Measurements from ENCODE around the gene HOATZ.

HOATZ gene

DNA sequence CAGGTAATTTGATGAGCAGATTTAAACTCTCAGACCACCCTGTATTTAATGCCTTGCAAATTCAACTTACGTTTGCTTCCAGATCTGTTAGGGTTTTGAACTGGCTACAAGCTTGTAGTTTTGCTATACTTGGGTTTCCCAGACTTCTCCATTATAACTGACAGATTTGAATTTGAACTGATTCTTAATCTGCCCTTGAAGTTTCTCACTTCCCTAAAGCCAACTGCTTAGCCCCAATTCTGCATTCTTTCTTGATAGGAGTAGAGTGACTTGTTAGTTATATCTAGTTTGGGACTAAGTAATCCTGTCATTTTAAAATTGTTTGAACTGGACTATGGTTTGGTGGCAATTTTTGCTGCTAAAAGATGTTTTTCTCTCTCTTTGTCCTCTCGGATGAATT is 35.7 kb downstream of the HOATZ start:
- no peak for DNase-seq

DNA sequence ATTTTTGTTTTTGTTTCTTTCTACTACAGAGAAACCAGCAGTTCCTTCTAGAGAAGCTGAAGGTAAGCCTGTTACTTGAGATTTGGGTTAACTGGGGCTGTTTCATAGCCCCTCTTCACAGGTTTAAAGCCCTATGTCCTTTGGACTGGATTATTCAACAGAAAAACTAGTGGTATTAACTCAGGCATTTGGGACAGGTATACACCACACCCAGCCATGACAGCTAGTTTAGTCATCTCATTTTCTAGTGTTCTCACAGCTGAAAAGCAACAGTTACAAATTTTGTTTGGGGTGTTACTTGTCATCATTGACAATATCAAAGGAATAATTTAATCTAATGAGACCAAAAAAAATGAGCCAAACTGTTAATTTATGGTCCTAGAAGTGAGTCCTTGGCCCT is 40.0 kb downstream of the HOATZ start:
- no peak for DNase-seq

GRCh38 chr11:111555255-111555654 is 40.7 kb downstream of the HOATZ start:
- no peak for DNase-seq

DNA sequence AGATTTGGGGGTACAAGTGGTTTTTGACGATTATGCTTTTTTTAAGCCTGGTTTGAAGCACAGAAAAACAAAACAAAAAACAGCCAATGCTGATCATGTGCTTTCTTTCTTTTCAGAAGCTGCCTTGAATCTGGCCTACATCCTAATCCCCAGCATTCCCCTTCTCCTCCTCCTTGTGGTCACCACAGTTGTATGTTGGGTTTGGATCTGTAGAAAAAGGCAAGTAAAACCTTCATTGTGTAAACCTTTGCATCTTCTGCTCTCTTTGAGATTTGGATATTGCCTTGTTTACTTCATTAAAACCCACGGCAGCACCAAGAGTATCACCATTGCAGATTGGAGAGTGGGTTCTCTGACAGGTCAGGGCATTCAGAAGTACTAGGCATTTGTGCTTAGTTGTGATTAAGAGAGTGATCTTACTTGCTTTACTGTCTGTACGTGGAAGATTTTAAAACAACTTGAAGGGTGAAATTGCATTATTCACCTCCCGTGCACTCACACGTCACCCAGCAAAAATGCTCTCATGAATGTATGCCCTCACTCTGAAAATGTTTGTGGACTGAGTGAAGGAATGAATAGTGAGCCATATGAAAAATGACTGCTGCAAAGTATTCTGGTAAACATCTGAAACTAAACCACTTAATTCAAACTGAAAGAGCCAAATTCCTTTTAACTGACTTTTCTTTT is 43.0 kb downstream of the HOATZ start:
- no peak for DNase-seq

- DNase-seq: no peak
These were observed 45.4 kb downstream of the HOATZ start for GRCh38 chr11:111559800-111560464.

DNA sequence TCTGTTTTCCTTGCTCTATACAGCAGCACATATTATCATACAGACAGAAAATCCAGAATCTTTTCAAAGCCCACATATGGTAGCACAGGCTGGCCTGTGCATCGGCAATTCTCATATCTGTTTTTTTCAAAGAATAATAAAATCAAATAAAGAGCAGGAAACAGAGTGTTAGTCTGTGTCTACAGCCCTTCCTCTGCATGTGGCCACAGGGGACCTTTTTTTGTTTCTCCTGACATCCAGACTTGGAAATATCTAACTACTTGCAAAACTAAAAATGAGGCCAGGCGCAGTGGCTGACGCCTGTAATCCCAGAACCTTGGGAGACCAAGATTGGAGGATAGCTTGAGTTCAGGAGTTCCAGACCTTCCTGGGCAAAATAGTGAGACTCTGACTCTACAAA is 46.2 kb downstream of the HOATZ start:
- no peak for DNase-seq

DNA sequence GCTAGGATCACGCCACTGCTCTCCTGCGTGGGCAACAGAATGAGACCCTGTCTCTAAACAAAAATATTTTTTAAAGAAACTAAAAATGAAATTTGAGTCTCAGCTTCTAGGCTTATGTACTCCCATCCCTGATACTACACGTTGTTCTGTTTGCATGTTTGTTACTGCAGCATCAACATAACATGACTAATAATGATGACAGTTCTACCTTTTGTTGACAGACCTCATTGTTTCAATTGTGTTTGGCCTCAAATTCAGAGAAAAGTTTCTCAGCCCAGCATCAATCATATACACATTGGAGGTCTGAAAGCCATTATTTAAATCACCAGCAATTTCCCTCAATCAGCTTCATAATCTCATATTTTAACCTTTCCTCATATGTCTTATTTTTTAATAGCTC is 46.7 kb downstream of the HOATZ start:
- DNase-seq: no peak

DNA sequence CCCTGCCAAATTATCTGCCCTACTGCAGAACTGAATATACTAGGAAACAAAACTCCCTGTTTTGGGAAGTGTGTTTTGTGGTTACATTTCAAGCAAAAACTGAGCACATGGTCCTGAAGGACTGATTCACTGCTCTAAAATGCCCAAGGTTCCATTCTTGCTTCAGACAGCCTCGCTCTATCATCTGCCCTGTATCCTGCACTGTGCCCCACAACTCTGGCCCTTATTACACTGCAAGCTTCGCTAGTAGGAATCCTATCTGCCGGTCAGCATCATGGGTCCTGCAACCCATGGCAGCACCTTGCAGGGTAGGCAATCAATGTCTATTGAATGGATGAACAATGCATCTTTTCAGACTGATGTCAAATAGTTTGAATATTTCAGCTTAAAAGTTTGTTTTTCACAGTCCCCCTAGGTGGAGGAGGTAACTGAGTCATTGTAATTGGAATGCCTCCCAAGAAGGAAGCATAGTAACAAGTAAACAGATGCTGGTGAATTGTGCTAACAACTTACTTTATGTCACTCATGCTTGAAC is 47.3 kb downstream of the HOATZ start:
- no peak for DNase-seq

- DNase-seq: no peak
These were observed 48.3 kb downstream of the HOATZ start for GRCh38 chr11:111562692-111563389.

DNA sequence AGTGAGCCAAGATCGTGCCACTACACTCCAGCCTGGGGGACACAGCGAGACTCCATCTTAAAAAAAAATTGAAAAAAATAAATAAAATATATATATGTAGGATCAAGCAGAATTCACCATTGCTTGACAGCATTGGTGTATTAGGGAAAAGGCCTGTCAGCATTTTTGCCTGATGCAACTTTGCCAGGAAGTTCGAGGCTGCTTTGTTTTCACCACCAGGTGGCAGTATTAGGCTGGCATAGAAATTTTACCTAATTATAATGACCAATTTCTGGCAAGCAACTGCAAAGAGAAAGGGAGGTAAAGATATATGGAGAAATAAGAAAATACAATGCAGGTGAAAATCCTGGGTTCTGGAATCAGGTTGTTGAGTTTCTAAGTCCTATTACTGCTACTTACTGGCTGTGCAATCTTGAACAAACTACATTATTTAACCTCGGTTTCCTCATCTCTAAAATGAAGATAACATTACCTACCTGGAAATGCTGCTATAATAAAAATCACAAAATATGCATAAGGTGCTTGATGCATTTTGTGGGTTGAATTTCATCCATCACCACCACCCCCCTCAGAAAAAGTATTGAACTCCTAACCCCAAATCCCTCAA is 50.6 kb downstream of the HOATZ start:
- peak; percentile 74 for DNase-seq

- no peak for DNase-seq
These were observed 51.7 kb downstream of the HOATZ start for GRCh38 chr11:111566324-111566723.

GRCh38 chr11:111569476-111569875 is 54.9 kb downstream of the HOATZ start:
- no peak for DNase-seq

DNA sequence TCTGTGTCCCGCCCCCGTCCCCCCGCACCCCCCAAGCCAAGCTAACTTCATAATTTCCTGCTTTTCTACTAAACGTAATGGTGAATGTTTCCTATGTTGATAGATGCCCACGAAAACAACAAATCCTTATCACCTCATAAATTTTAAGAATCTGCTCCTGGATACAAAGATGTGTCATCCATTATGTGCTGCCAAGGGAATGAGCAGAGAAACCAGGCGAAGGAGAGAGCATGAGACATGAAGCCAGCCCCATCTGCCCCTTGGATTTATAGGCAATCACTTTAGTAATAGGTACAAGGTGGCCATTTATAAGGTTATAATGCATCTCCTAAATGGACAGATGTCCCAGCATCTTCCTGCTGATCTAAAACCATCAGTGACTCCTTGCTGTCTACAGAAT is 56.2 kb downstream of the HOATZ start:
- DNase-seq: no peak

GRCh38 chr11:111571829-111572501 is 57.4 kb downstream of the HOATZ start:
- DNase-seq: no peak

DNA sequence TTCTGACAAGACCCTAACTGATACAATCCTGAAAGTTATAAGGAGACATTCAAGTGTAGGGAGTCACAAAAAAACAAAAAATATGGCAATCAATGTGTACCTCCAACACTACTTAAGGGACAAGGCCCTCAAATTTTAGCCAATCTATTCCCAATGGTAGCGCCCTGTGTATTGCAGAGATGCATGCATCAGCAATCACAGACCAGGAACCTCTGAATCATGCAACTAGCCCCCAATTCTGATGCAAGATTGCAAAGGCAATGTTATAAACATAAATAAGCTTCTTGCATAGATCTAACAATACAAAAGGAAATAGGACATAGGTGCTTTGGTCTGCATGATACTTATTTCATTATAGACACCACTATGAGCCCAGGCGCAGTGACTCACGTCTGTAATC is 58.0 kb downstream of the HOATZ start:
- DNase-seq: no peak

DNA sequence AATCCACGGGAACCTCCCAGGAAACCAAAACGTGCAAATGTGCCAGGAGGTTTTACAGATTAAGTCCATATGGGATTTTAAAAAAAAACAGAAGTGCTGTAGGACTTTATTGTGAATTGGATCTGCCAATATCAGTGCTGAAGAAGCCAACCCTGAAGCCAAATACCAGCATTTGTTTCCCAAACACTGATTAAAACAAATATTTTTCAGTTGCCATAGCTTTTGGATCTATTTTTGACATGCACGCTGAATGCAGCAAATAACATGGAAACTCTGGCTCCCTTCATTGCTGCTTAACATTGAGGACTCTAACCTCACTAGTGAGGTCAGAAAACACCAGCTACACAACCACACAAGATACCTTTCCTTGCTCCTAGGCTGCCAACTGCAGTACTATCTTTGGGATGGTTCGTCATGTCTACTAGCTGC is 59.3 kb downstream of the HOATZ start:
- no peak for DNase-seq

DNA sequence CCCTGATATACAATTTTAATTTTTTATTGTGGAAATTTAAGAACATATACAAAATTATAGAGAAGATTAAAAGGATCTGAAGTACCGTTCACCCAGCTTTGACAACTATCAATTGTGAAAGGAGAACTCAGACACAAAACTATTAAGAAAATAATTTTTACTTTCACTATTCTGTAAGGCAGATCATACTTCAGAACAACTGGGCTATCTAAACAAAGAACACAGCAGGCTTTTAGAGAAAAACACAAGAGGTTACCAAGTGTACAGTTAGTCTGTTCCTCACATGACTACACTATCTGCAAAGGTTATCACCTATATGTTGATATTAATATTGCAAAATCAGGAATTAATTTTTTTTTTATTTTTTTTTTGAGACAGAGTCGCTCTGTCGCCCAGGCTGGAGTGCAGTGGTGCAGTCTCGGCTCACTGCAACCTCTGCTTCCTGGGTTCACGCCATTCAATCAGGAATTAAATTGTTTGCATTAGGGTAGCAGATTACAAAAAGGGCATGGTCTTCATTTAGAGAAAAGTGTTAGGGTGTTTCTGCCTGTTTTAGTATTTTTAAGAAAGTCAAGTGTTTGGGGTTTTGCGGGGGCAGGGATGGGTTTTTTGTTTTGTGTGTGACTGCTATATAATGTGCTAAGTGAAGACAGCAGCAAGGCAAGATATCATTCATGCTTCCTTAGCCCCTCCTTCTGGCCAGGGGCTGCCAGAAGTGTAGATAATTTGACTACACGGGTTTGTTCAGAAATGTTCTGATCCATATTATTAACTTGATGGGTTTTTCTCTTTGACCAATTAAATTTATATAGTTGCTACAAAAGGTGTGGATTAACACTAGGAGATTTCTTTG is 60.0 kb downstream of the HOATZ start:
- no peak for DNase-seq

GRCh38 chr11:111575740-111576139 is 61.2 kb downstream of the HOATZ start:
- no peak for DNase-seq

DNA sequence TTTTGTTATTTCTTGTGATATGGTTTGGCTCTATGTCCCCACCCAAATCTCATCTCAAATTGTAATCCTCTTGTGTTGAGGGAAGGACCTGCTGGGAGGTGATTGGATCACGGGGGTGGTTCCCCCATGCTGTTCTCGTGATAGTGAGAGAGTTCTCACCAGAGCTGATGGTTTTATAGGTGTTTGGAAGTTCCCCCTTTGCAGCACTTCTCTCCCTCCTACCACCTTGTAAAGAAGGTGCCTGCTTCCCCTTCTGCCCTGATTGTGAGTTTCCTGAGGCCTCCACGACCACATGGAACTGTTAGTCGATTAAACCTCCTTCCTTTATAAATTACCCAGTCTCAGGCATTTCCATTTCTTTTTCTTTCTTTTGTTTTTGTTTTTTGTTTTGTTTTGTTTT is 63.2 kb downstream of the HOATZ start:
- no peak for DNase-seq

DNA sequence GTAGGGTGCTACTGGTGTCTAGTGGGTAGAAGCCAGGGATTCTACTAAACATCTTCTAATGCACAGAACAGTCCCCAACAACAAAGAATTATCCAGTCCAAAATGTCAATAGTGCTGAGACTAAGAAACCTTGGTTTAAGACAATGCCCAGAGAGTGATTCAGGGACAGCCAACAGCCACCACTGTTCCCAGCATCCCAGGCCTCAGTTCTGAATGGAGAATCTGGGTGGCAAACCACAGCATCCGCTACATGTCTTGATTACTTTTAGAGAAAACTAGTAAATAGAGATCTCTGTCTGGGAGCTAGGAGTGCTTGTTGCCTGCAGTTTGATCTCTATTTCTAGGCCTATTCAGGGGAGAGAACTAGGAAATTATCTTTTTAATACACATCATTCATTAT is 66.8 kb downstream of the HOATZ start:
- DNase-seq: no peak

- no peak for DNase-seq
These were observed 67.6 kb downstream of the HOATZ start for GRCh38 chr11:111582163-111582562.

DNA sequence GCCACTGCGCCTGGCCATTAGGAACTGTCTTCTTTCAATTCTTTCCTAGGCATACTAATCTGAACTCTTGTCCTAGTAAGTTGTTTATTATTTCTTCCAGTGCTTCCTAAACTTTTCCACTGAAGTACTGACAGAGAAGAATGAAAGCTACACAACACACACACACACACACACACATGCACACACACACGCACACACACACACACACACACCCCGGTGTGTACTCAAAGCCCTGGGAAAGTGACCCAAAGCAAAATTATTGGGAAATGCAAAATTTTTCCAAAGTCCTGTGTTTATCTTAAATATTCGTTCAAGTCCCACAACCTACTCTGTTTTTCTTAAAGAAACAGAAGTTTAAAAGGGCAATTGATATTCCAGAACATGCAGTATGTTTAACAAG is 68.3 kb downstream of the HOATZ start:
- DNase-seq: no peak
